ENCODE data around the gene ACER1.

Gene ACER1

DNA sequence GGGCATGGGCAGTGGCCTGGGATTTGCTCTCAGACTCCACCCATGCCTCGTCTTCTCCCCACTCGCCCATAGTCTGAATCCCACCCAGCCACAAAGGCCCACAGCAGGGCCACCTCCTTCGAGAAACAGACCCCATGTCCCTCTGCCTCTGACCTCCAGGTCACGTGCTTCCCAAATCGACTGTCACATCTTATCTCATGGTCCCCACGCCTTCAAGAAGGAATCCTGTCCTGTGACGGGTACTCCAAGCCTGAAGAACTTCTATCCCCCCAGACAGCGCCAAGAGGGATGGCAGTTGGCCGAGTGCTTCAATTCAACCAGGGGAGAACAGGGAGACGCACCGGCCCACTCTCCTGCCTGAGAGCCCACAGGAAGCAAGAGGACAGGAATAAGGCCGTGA, 70.1 kb downstream of the ACER1 start:
- H3K4me3 ChIP-seq (ENCODE audit: low read depth, low read length): no peak overlapping the region
- DNase-seq (ENCODE audit: low read depth, low spot score): no peak
- CTCF ChIA-PET: interaction anchor here (0.9 kb wide), 1 partner anchor 20 kb away, joined by 4 read pairs; no protein-coding TSS in a partner anchor
- TF ChIP-seq, protein P1, sequence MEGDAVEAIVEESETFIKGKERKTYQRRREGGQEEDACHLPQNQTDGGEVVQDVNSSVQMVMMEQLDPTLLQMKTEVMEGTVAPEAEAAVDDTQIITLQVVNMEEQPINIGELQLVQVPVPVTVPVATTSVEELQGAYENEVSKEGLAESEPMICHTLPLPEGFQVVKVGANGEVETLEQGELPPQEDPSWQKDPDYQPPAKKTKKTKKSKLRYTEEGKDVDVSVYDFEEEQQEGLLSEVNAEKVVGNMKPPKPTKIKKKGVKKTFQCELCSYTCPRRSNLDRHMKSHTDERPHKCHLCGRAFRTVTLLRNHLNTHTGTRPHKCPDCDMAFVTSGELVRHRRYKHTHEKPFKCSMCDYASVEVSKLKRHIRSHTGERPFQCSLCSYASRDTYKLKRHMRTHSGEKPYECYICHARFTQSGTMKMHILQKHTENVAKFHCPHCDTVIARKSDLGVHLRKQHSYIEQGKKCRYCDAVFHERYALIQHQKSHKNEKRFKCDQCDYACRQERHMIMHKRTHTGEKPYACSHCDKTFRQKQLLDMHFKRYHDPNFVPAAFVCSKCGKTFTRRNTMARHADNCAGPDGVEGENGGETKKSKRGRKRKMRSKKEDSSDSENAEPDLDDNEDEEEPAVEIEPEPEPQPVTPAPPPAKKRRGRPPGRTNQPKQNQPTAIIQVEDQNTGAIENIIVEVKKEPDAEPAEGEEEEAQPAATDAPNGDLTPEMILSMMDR (IDR thresholded peaks at IDR 0.05; ENCODE audit: insufficient read depth, low read length, missing control alignments): no peak
- POLR2A ChIA-PET: no interaction called here

DNA sequence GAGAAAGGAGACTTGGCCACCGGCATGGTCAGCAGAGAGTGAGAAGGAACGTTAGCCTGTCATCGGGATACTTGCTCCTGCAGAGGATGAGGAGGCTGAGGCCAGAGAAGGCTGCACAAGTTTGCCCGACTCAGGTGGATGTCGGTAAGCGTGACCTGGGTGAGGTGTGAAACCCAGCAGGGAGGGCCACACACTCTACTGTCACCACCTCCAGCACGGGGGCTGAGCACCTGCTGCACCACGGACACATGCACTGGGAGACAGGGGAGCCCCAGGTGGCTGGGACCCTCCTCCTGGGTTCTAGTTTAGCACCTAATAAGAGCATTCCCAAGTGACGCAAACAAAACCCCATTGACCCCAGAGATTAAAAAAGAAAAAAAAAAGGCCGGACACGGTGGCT, 70.9 kb downstream of the ACER1 start:
- DNase-seq (ENCODE audit: low read depth, low spot score): no peak
- no peak overlapping the region for H3K4me3 ChIP-seq (ENCODE audit: low read depth, low read length)
- TF ChIP-seq, protein P1 (IDR thresholded peaks at IDR 0.05; ENCODE audit: insufficient read depth, low read length, missing control alignments): no peak
- CTCF ChIA-PET: interaction anchor here (0.9 to 3.6 kb wide), 2 partner anchors 9 to 11 kb away, joined by 3 to 22 read pairs; no protein-coding TSS in a partner anchor
- POLR2A ChIA-PET: no interaction called here

DNA sequence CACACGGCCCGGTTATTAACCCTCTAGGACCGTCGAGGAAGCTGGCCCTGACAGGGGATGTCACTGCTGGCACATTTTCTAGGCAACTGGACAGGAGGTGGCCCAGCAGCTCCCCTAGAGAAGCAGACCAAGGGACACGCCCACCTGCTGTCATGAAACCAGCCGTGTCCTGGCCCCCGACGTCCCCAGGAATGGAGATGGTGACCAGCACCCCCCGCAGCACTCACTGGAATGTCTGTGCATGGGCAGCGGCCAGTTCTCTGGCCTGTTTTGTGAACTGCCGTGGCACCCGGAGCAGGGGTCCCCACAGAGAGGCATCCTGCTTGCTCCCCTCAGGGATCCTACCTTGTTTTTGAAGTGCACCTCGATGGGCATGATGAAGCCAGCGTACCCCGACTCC, 71.5 kb downstream of the ACER1 start:
- TF ChIP-seq, protein P1 (IDR thresholded peaks at IDR 0.05; ENCODE audit: insufficient read depth, low read length, missing control alignments): no peak
- DNase-seq (ENCODE audit: low read depth, low spot score): no peak
- POLR2A ChIA-PET: no interaction called here
- CTCF ChIA-PET: interaction anchor here (0.8 to 3.6 kb wide), 3 partner anchors 9 to 43 kb away, joined by 3 to 22 read pairs (median 13); no protein-coding TSS in a partner anchor
- H3K4me3 ChIP-seq (ENCODE audit: low read depth, low read length): no peak overlapping the region

DNA sequence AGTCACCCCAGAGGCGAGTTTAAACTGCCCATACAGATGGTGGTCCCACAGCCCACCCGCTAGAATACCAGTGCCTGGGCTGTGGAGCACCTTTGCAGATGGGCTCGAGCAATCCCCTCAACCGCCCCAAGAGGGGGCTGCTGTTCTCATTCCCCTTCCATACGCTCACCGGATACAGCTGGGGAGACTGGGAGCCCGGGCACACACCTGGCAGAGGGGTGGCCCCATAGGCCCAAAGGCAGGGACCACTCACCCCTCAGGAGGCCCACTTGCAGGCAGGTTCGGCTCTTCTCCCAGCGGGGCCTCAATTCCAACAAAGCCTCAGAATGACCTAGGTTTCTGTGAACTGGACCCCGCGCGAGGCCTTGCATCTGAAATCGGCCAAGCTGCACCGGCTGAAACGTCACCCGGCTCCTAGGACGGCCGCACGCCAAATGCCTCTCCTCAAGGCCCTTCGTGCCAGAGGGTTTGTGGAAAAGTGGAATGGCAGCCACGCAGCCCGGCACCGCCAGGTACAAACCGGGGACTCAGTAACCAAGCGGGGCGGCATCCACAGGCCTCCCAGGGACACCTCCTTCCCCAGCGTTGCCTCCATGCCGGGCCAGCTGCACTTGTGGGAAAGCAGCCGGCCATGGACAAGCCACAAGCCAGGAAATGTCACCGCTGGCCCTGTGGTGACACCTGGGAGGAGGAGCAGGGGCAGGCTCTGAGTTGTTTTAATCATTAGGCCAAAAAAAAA, 72.3 kb downstream of the ACER1 start:
- no peak overlapping the region for H3K4me3 ChIP-seq (ENCODE audit: low read depth, low read length)

DNA sequence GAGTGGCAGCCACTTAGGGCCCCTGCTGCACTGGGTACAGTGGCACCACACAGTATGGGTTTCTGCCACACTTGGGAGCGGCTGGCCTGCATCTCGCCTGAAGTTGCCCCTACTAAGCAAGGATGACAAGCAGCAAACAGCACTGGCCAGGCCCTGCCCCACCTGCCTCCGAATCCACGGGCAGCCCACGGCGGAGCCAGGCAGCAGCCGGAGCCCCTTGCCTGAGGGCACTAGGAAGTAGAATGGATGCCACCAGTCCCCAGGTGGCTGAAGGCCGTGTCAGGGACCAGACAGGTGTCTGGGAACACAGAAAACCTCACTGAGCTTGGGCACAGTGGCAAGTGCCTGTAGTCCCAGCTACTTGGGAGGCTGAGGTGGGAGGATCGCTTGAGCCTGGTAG, 73.0 kb downstream of the ACER1 start:
- DNase-seq (ENCODE audit: low read depth, low spot score): no peak
- TF ChIP-seq, protein P1 (IDR thresholded peaks at IDR 0.05; ENCODE audit: insufficient read depth, low read length, missing control alignments): no peak
- POLR2A ChIA-PET: no interaction called here
- no peak overlapping the region for H3K4me3 ChIP-seq (ENCODE audit: low read depth, low read length)
- CTCF ChIA-PET: interaction anchor here (0.5 to 3.6 kb wide), 6 partner anchors 8 to 542 kb away, joined by 3 to 22 read pairs (median 6); no protein-coding TSS in a partner anchor

More for the DNA sequence above, 72.3 kb downstream of the ACER1 start:
- ChIA-PET POLR2A (no interaction called here), CTCF (interaction anchor here (0.5 to 3.6 kb wide), 6 partner anchors 9 to 543 kb away, joined by 3 to 22 read pairs (median 5); no protein-coding TSS in a partner anchor)
- DNase-seq (ENCODE audit: low read depth, low spot score): no peak
- TF ChIP-seq, protein P1 (IDR thresholded peaks at IDR 0.05; ENCODE audit: insufficient read depth, low read length, missing control alignments): peak; percentile 61

DNA sequence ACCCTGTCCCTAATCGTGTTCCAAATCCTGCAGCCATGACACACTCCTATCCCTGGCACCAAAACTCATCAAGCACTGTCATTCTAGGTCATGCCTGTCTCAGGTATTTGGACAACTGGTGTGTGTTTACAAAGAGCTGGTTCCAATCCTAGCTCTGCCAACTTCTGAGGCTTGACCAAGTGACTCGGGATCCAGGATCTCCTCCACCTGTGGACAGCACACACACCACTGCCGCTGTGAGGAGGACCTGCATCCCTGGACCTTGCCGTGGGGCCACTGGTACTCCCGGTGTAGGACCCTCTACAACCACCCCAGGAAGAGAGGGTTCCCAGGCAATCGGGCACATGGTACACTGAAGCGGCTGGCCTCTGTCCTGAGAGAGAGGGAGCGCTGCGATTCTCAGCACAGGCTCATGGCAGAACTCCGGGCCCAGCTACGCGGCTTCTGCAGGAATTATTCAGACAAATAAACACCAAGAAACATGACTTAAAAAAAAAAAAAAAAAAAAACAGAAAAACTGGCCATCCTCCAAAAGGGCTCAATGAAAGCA, 74.0 kb downstream of the ACER1 start:
- POLR2A ChIA-PET: no interaction called here
- CTCF ChIA-PET: interaction anchor here (1.1 to 3.6 kb wide), 4 partner anchors 12 to 41 kb away, joined by 5 to 22 read pairs (median 10); no protein-coding TSS in a partner anchor
- no peak for DNase-seq (ENCODE audit: low read depth, low spot score)
- TF ChIP-seq, protein P1 (IDR thresholded peaks at IDR 0.05; ENCODE audit: insufficient read depth, low read length, missing control alignments): no peak
- H3K4me3 ChIP-seq (ENCODE audit: low read depth, low read length): no peak overlapping the region

Measured in AG04449 (cell line).